HG02884 (cell line): ENCODE data around the gene ULK4.
"Not testable (repeated sequence)": the region's sequence is repeated elsewhere in the genome, so short reads cannot be mapped to it uniquely, and the experiment has no call there.

ENCODE experiments used
- ATAC-seq: cut with Tn5 transposase; IDR thresholded peaks from one replicate; pipeline ENCODE4 v1.9.1; 2021; ENCODE audit warnings: mild to moderate bottlenecking, moderate library complexity; ENCODE audit not compliant: unreplicated experiment

Gene ULK4

DNA sequence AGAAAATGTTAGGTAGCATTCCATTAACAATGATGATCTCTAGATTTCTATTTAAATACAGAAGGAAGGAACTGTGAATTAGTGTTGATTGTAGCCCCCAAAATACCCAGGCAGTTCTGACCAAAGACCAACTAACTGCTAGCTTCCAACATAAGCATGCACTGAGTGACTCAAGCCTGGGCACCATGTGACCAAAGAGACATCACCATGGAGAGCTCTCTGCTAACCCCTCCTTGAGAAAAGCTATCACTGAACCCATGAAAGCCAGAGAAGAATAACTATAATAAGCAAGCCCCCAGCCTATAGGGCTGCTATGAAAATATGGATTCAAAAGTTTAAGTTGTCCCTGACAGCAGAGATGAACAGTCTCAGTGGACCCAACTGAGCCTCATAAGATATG is 310.2 kb downstream of the ULK4 start:
- ATAC-seq: no peak

DNA sequence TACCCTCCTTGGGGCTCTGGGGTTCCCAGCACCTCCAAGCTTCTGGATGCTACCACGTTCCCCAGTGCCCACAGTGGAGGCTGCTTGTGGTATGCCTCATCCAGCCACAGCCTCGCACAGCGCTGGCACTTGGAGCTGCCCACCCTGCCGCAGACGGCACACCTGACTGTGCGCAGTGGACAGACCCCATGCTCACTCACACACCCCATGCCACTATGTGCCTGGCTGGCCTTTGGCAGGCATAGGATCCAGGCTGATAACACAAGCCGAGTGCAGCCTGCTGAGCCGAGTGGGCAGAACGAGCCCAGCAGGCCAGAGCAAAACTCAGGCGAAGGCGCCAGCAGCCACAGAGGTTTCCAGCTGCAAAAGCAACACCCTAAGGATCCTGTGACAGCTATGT is 311.5 kb downstream of the ULK4 start:
- ATAC-seq: no peak

DNA sequence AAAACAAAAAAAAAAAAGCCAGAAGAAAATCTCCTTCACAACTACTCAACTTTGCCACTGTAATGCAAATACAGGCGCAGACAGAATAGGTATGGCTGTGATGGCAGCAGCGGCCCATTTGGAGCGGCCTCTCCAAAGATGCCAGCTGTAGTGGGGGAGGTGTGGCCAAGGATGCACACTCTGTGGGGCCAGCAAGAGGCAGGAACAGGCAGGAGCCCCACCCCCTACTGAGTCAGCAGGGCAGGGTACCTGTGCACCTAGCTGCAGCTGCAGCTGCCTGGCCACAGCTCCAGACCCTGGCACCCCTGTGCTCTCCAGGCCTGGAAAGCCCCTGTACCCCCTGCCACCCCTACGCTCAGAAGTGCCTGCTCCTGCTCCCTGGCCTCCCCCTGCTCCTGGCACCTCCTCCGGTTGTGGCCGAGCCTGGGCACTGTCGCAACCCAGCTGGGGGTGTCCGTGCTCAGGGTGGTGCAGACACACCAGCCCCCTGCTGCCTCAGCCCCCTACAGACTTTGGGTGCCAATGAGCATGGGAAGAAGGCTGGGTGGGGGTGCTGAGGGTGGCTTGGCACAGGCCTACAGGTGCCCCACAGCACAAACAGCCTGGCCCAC is 312.7 kb downstream of the ULK4 start:
- ATAC-seq: no peak

DNA sequence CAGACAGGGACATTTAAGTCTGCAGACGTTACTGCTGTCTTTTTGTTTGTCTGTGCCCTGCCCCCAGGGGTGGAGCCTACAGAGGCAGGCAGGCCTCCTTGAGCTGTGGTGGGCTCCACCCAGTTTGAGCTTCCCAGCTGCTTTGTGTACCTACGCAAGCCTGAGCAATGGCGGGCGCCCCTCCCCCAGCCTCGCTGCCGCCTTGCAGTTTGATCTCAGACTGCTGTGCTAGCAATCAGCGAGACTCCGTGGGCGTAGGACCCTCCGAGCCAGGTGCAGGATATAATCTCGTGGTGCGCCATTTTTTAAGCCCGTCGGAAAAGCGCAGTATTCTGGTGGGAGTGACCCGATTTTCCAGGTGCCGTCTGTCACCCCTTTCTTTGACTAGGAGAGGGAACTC is 314.2 kb downstream of the ULK4 start:
- ATAC-seq: not testable (repeated sequence)

DNA sequence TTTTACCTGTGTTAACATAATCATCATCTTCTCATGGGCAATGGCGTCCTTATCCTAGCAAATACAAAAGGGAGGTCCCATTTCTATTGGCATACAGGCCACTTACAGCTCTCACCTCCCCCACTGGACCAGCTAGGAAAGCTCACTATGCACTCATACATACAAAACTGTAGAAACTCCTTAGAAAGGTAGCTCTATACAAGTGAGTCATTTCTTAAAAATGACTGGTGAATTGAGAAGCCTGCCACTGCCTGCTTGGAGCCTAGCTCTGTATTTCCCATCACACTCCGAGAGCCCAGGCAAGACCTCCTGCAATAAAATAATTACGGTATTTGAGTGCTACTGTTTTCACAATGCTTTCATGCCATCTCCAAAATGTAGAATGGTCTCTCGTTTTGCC is 321.8 kb downstream of the ULK4 start:
- ATAC-seq: no peak

DNA sequence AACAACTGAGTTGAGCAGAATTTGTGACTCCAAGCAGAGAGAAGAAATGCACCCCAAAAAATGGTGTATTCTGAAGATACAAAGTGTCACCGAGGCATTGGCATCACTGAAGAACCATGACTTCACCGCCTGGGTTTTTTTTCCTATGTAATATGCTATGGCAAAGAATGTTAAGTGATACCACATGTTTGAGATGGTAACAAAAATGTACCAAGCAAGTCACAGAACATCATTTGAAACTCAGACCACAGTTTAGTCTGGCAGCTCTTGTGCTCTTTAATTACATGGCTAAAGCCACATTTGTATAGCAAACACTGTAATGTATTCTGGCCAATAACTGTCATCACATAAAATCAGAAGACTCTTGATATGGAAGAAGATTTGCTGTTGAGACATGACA is 323.5 kb downstream of the ULK4 start:
- no peak for ATAC-seq

DNA sequence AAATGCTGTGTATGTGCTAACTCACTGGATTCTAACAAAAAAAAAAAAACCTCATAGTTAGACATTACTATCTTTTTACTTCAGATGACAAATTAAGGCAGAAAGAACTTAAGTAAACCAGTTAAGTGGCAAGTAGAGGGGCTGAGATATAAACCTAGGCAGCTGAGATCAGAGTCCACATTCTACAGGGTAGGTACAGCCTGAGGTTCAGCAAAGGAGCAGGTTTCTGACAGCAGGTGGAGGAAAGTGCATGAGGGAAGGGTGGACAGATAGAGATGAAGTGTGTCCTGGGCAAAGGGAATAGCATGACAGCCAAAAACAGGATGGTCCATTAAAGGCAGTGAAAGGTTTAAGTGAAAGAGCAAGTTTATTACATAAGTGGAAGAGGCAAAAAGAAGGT is 329.2 kb downstream of the ULK4 start:
- ATAC-seq: no peak

DNA sequence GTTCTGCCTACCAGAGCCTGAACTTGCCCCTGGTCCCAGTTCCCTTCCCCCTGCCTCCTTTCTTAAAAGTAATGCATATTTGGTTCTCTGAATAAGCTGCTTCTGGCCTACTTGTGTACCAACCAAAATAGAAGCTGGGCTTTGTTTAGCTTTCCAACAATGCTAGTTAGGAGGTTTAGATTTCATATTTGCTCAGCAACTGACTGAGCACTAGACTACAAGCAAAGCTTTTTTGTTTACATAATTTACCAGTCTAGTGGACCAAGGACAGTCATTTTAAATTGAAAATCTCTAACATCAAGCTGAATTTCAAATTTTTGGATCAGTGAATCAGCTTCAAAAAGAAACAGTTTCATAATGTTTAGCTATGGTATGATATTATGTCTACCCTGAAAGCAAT is 331.2 kb downstream of the ULK4 start:
- no peak for ATAC-seq

DNA sequence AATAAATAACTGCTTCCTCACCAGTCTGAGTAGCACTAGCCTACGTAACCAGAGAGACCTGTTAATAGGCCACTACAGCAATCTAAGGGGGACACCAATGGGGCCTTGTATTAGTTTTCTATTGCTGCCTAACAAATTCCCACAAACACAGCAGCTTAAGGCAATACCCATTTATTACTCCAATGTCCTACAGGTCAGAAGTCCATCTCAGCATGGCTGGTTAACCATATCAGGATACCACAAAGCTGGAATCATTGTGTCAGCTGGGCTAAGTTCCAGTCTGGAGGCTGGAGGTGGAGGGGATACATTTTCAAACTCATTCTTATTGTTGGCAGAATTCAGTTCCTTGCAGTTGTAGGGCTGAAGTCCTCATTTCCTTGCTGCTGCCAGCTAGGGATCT is 331.9 kb downstream of the ULK4 start:
- ATAC-seq: no peak

DNA sequence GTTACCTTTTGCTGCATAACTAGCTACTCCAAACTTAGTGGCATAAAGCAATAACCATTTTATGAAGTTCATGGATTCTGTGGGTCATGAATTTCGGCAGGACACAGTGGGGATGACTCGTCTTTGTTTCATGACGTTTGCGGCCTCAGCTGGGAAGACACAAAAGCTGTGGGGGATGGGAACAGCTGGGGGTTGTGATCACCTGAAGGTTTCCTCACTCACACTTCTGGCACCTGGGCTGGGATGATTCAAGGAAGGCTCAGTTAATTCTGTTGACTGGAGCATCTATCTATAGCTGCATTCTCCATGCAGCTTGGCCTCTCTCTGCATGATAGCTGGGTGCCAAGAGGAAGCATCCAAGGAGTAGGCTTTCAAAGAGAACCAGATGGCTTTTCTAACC is 332.8 kb downstream of the ULK4 start:
- no peak for ATAC-seq

DNA sequence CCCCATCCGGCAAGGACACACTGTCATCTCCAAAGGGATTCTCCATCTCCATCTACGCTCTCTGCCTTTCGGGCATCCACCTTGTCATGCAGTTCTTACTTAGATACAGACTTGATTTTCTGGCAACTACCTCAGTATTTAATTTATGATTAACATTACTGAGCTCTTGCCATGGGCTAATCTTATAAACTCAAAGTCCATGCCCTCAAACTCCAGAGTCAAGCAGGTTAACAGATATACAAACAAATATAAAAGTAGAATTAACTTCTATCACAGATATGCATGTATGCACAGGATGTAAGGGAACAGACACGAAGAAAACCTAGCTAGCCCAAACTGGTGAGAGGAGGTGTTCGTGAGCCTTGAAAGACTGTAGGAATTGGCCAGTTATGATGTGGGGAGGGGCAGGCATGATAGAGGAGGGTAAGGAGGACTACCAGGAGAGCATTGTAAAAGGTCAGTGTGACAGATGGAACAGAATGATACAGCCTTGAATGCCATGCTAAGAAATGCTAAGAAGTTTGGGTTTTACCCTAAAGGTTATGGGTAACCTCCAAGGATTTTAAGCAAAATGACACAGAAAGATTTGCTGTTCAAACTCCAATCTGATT is 334.3 kb downstream of the ULK4 start:
- no peak for ATAC-seq

DNA sequence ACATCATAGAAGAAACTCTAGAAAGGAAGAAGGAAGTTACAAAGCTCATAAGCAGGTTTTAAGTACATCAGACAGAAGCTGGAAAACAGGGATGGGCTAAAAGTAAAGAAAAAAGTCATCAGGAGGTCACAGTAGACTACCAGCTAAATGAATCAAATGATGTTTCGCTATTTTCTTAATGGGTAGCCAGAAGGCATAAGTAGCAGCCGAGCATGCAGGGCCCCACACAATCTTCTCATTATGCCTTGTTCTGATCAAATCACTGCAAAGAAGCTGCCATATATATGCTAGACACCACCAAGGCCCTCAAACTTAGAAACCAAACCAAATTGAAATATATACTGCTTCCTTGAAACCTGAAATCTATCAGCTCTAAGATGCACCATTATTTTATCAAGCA is 349.1 kb downstream of the ULK4 start:
- ATAC-seq: no peak

DNA sequence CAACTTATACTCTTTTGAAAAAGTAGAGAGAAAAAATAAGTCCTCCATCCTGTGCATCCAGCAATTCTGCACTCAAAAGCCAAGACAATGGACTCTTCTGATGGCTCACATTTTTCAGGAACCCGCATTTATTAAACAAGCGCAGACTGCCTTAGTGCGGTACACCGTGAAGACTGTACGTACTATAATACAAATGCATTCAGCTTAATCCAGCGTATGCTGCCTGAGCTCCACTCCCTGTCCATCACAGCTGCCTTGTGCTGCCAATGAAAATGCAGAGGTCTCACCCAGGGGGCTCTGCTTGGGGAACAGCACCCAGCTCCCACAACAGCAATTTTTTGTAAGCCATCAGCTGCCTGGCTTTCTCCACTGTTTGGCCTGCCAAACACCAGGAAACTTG is 350.9 kb downstream of the ULK4 start:
- no peak for ATAC-seq

DNA sequence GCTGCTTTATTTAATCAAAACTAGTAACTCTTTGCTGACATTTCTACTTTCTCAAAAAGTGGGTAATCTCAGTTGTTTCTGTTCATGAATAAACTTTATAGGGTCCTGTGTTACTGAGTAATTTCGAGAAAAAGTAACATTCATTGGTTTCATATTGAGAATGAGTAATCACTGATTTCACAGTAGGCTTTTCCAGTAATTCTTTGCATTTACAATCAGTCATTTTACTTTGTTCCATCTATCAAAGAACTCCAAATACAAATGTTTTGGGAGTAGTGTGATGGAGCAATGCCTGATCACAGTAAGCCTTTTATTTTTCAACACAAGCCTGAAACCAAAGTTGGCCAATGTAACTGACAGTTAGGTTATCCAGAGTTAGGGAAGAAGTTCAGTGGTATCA is 353.6 kb downstream of the ULK4 start:
- peak; percentile 79 for ATAC-seq

DNA sequence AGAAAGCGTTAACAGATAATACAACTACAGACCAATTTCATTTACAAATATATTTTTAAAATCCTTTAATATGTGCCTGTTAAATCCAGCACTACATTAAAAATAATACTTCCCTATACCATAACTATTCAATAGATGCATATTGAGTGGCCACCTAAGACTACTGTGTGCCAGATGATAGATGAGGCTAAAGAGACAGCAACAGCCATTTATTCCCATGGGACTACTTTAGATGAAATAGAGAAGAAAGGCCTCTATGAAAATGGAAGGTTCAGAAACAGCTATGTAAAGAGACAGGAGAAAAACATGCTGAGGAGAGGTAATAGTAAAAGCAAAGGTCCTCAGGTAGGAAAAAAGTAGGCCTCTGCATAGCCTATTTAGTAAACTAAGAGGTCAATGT is 358.1 kb downstream of the ULK4 start:
- ATAC-seq: no peak

DNA sequence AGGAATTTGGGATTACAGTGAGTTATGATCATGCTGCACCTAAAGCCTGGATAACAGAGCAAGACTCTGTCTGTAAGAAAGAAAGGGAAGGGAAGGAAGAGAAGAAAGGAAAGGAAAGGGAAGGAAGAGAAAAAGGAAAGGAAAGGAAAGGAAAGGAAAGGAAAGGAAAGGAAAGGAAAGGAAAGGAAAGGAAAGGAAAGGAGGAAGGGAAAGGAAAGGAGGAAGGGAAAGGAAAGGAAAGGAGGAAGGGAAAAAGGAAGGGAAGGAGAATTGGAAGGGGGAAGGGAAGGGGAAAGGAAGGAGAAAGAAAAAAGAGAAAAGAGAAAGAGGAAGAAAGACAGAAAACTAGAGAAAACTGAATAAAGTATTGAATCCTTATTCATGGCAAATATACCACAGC is 359.8 kb downstream of the ULK4 start:
- ATAC-seq: no peak

DNA sequence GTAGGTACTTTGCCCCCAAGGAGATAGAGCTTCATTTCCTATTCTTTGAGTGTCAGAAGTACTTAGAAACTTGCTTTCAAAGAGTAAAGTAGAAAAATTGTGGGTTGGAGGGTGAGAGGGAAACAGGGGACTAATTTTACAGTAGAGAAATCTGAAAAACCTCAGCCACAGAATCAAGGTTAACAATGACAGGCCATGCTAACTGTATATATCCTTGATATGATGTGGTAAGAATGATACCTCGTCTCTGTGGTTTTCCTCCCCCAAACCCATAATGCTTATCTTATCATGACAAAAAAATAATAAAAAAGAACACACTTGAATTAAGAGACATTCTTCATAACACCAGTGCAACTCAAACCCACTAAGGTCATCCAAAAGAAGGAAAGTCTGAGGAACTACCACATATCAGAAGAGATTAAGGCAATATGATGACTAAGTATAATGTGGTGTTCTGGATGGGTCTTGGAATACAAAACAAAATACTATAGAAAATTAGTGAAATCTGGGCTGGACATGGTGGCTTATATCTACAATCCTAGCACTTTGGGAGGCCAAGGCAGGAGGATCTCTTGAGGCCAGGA is 360.4 kb downstream of the ULK4 start:
- no peak for ATAC-seq

DNA sequence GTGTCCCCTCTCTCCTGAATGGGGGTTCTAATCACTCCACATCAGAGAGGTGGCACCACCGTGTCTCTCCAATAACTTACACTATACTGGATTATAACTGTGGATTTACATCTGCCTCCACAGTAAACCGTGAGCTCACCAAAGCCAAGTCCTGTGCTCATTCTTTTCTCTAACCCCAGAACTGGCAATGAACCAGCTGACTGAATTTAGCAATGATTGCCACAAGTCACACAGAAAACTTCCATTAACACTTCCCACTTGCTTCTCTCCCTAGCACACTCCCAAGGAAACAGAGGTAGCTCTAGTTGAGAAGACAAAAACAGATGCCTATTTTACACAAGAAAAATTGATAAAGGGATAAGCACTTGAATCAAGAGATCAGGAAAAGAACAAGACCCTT is 361.3 kb downstream of the ULK4 start:
- ATAC-seq: no peak

DNA sequence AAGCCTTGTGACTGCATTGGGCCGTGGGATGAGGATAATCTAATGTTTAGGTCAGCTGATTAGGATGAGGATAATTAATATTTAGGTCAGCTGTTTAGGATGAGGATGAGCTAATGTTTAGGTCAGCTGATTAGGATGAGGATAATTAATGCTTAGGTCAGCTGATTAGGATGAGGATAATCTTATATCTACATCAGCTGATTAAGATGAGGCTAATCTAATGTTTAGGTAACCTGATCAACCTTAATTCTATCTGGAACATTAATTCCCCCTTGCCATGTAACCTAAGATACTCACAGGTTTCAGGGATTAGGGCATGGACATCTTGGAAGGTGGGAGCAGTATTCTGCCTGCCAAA is 362.8 kb downstream of the ULK4 start:
- no peak for ATAC-seq

DNA sequence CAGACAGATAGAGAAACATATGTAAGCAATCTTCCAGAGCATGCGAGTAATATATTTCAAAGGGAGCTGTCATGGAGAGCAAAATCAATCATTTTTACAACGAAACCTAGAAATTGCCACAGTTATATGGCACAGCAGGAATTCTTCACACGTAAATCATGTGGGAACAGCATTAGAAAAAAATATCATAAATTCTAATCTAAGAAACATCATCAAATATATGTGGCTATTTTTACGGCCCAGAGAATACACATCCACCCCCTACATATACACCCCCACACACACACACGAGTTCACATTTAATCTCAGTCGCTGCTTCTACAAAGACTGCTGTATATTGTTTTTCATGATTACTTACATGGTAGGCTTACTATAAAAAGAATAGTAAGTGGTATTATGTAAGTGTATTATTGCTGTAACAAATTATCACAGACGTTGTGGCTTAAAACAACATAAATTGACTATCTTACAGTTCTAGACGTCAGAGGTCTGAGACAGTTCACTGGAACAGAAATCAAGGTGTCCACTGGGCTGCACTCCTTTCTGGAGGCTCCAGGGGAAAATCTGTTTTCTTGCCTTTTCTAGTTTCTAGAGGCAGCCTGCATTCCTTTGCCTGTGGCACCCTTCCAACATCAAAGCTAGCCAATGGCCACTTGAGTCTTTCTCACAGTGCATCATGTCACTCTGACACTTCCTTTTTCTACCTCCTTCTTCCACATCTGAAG is 363.3 kb downstream of the ULK4 start:
- no peak for ATAC-seq

DNA sequence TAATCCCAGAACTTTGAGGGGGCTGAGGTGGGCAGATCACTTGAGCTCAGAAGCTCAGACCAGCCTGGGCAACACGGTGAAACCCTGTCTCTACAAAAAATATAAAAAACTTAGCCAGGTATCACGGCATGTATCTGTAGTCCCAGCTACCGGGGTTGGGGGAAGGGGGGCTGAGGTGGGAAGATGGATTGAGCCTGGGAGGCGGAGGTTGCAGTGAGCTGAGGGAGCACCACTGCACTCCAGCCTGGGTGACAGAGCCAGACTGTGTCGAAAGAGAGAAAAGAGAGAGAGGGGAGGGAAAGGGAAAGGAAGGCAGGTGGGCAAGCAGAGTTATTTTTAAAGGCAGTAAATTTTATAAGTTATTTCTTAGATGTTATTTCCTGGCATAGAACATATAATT is 368.1 kb downstream of the ULK4 start:
- no peak for ATAC-seq

DNA sequence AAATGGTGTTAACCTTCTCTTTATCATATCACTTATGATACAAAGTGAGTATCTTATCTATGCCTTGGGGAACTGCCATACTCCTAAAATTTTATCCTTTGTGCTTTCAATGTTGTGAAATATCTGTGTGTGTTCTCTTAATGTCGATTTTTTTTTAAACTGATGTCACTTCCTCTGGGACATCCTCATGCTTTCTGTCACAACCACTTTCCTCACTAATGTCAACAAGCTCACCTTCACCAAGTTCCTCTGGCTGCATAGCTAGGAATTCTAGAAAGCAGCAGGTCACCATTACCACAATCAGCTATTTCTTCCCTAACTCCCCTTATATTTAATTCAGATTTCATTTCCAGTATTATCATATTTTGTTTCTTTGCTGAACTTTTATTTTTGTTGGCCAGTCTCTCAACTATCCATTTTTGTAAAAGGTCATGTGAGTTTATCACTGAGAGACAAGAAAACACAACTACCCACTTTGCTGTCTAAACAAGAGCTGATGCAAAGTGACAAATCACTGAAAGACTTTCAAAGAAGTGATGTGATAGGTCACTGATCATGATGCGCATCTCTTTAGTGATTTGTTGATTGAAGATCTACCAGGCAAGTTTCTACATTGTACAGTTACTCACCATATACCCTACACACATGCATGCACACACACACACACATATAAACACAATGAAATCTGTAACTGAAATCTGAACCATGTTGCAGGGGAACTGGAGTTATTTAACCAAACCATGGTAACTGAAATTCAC is 369.0 kb downstream of the ULK4 start:
- no peak for ATAC-seq
